Measurements from ENCODE around the gene DAB1.

DAB1 gene

GRCh38 chr1:57167997-57168396, 255.9 kb downstream of the DAB1 start:
- DNase-seq (ENCODE audit: low read depth): no peak
- no peak overlapping the region for H3K4me3 ChIP-seq (ENCODE audit: low read depth, low read length)
- TF ChIP-seq CTCF (IDR thresholded peaks at IDR 0.05; ENCODE audit: control insufficient read depth, extremely low read depth, insufficient read depth): no peak

GRCh38 chr1:57165546-57165945, 258.3 kb downstream of the DAB1 start:
- DNase-seq (ENCODE audit: low read depth): no peak
- no peak overlapping the region for H3K4me3 ChIP-seq (ENCODE audit: low read depth, low read length)
- TF ChIP-seq CTCF (IDR thresholded peaks at IDR 0.05; ENCODE audit: control insufficient read depth, extremely low read depth, insufficient read depth): no peak

GRCh38 chr1:57164584-57164983, 259.3 kb downstream of the DAB1 start:
- no peak overlapping the region for H3K4me3 ChIP-seq (ENCODE audit: low read depth, low read length)
- no peak for TF ChIP-seq CTCF (IDR thresholded peaks at IDR 0.05; ENCODE audit: control insufficient read depth, extremely low read depth, insufficient read depth)

GRCh38 chr1:57163789-57164188, 260.1 kb downstream of the DAB1 start:
- TF ChIP-seq CTCF (IDR thresholded peaks at IDR 0.05; ENCODE audit: control insufficient read depth, extremely low read depth, insufficient read depth): no peak
- H3K4me3 ChIP-seq (ENCODE audit: low read depth, low read length): no peak overlapping the region

More at GRCh38 chr1:57164584-57164983, 259.3 kb downstream of the DAB1 start:
- DNase-seq (ENCODE audit: low read depth): no peak

GRCh38 chr1:57163325-57163724, 260.5 kb downstream of the DAB1 start:
- no peak for DNase-seq (ENCODE audit: low read depth)
- no peak overlapping the region for H3K4me3 ChIP-seq (ENCODE audit: low read depth, low read length)
- TF ChIP-seq CTCF (IDR thresholded peaks at IDR 0.05; ENCODE audit: control insufficient read depth, extremely low read depth, insufficient read depth): no peak

More at GRCh38 chr1:57163789-57164188, 260.1 kb downstream of the DAB1 start:
- DNase-seq (ENCODE audit: low read depth): no peak

- no peak for DNase-seq (ENCODE audit: low read depth)
- H3K4me3 ChIP-seq (ENCODE audit: low read depth, low read length): no peak overlapping the region
- TF ChIP-seq CTCF (IDR thresholded peaks at IDR 0.05; ENCODE audit: control insufficient read depth, extremely low read depth, insufficient read depth): no peak
These were observed 261.1 kb downstream of the DAB1 start for GRCh38 chr1:57162607-57163261.

- DNase-seq (ENCODE audit: low read depth): no peak
- TF ChIP-seq CTCF (IDR thresholded peaks at IDR 0.05; ENCODE audit: control insufficient read depth, extremely low read depth, insufficient read depth): no peak
- no peak overlapping the region for H3K4me3 ChIP-seq (ENCODE audit: low read depth, low read length)
These were observed 263.3 kb downstream of the DAB1 start for GRCh38 chr1:57160594-57160993.

Data from LNCaP clone FGC (cell line).